ENCODE measurements around the gene SERPINA4. TPM values are rescaled to one million over a fixed set of nuclear protein-coding genes. Genes with fewer than 3 reads are reported as not detected.

Gene SERPINA4
- total and polyA plus RNA-seq, 2 donors (not counting 3 experiments of a cell fraction or from before 2014, with no cell fraction given) = not detected

DNA sequence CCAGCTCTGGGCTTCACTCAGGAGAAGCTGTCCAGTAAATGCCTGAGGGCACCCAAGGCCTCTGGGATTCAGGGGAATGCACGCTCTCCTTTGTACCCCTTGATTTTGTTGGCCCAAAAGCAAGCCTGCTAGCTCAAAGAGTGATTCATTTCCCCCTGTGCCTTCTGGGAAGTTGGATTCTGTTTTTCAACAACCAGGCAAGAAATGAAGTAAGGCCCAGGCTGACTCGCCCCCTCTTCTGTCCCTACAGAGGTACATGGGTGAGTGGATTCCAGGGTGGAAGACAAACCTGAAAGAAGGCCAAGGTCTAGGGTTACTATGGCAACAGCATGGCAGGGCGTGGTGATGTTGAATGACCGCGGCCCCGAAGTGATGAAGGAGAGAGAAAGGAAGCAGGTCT is 10.7 kb downstream of the SERPINA4 start:
- H3K9ac ChIP-seq (replicated peaks; ENCODE audit: extremely low read depth, insufficient read depth, low read length) = no peak overlapping the region
- H3K9me3 ChIP-seq (replicated peaks; ENCODE audit: control insufficient read depth, insufficient read depth, low read length) = no peaks in the 10 kb centered on the region
- H3K4me1 ChIP-seq (ENCODE audit: control insufficient read depth, extremely low read depth, insufficient read depth, low read length) = no peaks in the 10 kb centered on the region
- H3K27me3 ChIP-seq (ENCODE audit: control insufficient read depth in 2 of 2, insufficient read depth in 2 of 2, low read length in 2 of 2) = no peaks in the 10 kb centered on the region
- H3K4me3 ChIP-seq (replicated peaks in 1 of 3; ENCODE audit: insufficient read depth in 1 of 3, low read depth in 1 of 3, low read length in 3 of 3) = no peak overlapping the region
- DNase-seq (ENCODE audit: low read depth, low spot score) (peak; percentile 11), FAIRE-seq (no peak)
- TF ChIP-seq FOS (IDR thresholded peaks at IDR 0.05; ENCODE audit: borderline replicate concordance, insufficient read depth, low read length) = peak; percentile 36
- TF ChIP-seq, protein P1, sequence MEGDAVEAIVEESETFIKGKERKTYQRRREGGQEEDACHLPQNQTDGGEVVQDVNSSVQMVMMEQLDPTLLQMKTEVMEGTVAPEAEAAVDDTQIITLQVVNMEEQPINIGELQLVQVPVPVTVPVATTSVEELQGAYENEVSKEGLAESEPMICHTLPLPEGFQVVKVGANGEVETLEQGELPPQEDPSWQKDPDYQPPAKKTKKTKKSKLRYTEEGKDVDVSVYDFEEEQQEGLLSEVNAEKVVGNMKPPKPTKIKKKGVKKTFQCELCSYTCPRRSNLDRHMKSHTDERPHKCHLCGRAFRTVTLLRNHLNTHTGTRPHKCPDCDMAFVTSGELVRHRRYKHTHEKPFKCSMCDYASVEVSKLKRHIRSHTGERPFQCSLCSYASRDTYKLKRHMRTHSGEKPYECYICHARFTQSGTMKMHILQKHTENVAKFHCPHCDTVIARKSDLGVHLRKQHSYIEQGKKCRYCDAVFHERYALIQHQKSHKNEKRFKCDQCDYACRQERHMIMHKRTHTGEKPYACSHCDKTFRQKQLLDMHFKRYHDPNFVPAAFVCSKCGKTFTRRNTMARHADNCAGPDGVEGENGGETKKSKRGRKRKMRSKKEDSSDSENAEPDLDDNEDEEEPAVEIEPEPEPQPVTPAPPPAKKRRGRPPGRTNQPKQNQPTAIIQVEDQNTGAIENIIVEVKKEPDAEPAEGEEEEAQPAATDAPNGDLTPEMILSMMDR (IDR thresholded peaks at IDR 0.05; ENCODE audit: extremely low read depth in 1 of 2, insufficient read depth in 1 of 2, low read depth in 1 of 2, low read length in 2 of 2) = no peak
- no peak for TF ChIP-seq POLR2AphosphoS5 (IDR thresholded peaks at IDR 0.05; ENCODE audit: insufficient read depth, low read depth, low read length)
- TF ChIP-seq POLR2A (IDR thresholded peaks at IDR 0.05; ENCODE audit: low read depth, low read length) = no peak
- no peak for TF ChIP-seq JUN (IDR thresholded peaks at IDR 0.05; ENCODE audit: borderline replicate concordance, insufficient read depth, insufficient read length, low read depth)
- no peak for TF ChIP-seq MYC (IDR thresholded peaks at IDR 0.05; ENCODE audit: low read depth, low read length)
- no TSS peak for BruUV-seq (replicated peaks)
- H3K4me2 ChIP-seq (ENCODE audit: insufficient read depth, low read length) = no peak overlapping the region
- no peaks in the 10 kb centered on the region for H3K36me3 ChIP-seq (ENCODE audit: control insufficient read depth in 2 of 2, extremely low read depth in 1 of 2, insufficient read depth in 2 of 2, low read length in 2 of 2)
- no peak overlapping the region for H3K27ac ChIP-seq (ENCODE audit: insufficient read depth, low read depth, low read length)
- intact Hi-C loops (cut with micrococcal nuclease) = no loop called here
- ChIA-PET POLR2A (no interaction called here), CTCF (no interaction called here)
- H4K20me1 ChIP-seq (replicated peaks; ENCODE audit: control insufficient read depth, extremely low read depth, insufficient read depth, low read length) = no peaks in the 10 kb centered on the region
- dilution Hi-C loops (cut with MboI; ENCODE audit: extremely low pct_ligation_motif_present, low sequenced_read_pairs) = no loop called here
- no peaks in the 10 kb centered on the region for H3K9me1 ChIP-seq (replicated peaks; ENCODE audit: control insufficient read depth, extremely low read depth, insufficient read depth, low read length)
- H2AFZ ChIP-seq (ENCODE audit: low read depth, low read length) = no peak overlapping the region
- no peaks in the 10 kb centered on the region for H3K79me2 ChIP-seq (ENCODE audit: control insufficient read depth, insufficient read depth, low read length)

DNA sequence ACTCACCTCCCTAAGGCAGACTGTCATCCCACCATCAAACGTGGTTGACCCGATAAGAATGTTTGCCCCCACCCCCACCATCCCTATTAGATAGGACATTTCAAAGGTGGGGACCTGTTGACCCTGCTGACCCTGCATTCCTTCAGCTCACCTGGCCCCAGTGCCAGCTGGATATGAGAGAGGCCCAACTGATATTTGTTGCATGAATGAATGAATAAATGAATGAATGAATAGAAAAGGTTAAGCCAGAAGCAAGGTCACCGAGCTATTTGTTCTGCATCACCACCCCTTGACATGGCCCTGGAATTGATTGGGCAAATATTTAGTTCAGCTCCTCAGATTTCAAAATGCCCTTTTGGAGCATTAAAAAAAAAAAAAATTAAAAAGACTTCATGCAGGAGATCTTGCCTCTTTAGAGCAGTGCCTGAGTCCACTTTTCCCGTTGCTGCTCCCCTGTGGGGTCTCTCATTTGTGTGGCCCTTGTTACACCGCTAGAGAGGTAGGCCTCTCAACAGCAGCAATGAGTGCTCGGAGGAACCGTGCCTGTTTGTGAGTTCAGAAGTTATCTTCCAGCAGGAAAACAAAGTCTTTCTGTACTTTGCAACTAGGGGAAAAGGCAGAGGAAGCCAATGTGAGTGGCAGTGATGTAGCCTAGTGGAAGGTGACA is 11.5 kb downstream of the SERPINA4 start:
- ChIA-PET CTCF (no interaction called here), POLR2A (no interaction called here)
- H3K9me3 ChIP-seq (replicated peaks; ENCODE audit: control insufficient read depth, insufficient read depth, low read length) = no peaks in the 10 kb centered on the region
- no peaks in the 10 kb centered on the region for H3K9me1 ChIP-seq (replicated peaks; ENCODE audit: control insufficient read depth, extremely low read depth, insufficient read depth, low read length)
- intact Hi-C loops (cut with micrococcal nuclease) = no loop called here
- H4K20me1 ChIP-seq (replicated peaks; ENCODE audit: control insufficient read depth, extremely low read depth, insufficient read depth, low read length) = no peaks in the 10 kb centered on the region
- no peak for FAIRE-seq
- no peak overlapping the region for H3K4me2 ChIP-seq (ENCODE audit: insufficient read depth, low read length)
- no peaks in the 10 kb centered on the region for H3K27me3 ChIP-seq (ENCODE audit: control insufficient read depth in 2 of 2, insufficient read depth in 2 of 2, low read length in 2 of 2)
- dilution Hi-C loops (cut with MboI; ENCODE audit: extremely low pct_ligation_motif_present, low sequenced_read_pairs) = no loop called here
- no peak overlapping the region for H3K27ac ChIP-seq (ENCODE audit: insufficient read depth, low read depth, low read length)
- no peak for DNase-seq (ENCODE audit: low read depth, low spot score)
- H3K9ac ChIP-seq (replicated peaks; ENCODE audit: extremely low read depth, insufficient read depth, low read length) = no peak overlapping the region
- BruUV-seq (replicated peaks) = no TSS peak
- no peak for TF ChIP-seq GATA2 (IDR thresholded peaks at IDR 0.05; ENCODE audit: insufficient read depth, insufficient read length, low read depth, low read length)
- TF ChIP-seq JUN (IDR thresholded peaks at IDR 0.05; ENCODE audit: borderline replicate concordance, insufficient read depth, insufficient read length, low read depth) = no peak
- no peak for TF ChIP-seq FOS (IDR thresholded peaks at IDR 0.05; ENCODE audit: borderline replicate concordance, insufficient read depth, low read length)
- no peak for TF ChIP-seq POLR2A (IDR thresholded peaks at IDR 0.05; ENCODE audit: low read depth, low read length)
- no peak for TF ChIP-seq EZH2 (IDR thresholded peaks at IDR 0.05; ENCODE audit: borderline replicate concordance, low read depth, low read length, severe bottlenecking)
- TF ChIP-seq, protein P1 (IDR thresholded peaks at IDR 0.05; ENCODE audit: extremely low read depth in 1 of 2, insufficient read depth in 1 of 2, low read depth in 1 of 2, low read length in 2 of 2) = no peak
- TF ChIP-seq POLR2AphosphoS5 (IDR thresholded peaks at IDR 0.05; ENCODE audit: insufficient read depth, low read depth, low read length) = no peak
- TF ChIP-seq, protein P2, sequence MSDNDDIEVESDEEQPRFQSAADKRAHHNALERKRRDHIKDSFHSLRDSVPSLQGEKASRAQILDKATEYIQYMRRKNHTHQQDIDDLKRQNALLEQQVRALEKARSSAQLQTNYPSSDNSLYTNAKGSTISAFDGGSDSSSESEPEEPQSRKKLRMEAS (IDR thresholded peaks at IDR 0.05; ENCODE audit: insufficient read depth, insufficient read length) = no peak
- no peak for TF ChIP-seq MYC (IDR thresholded peaks at IDR 0.05; ENCODE audit: low read depth, low read length)
- H3K36me3 ChIP-seq (ENCODE audit: control insufficient read depth in 2 of 2, extremely low read depth in 1 of 2, insufficient read depth in 2 of 2, low read length in 2 of 2) = no peaks in the 10 kb centered on the region
- no peak overlapping the region for H2AFZ ChIP-seq (ENCODE audit: low read depth, low read length)
- H3K79me2 ChIP-seq (ENCODE audit: control insufficient read depth, insufficient read depth, low read length) = no peaks in the 10 kb centered on the region
- H3K4me3 ChIP-seq (replicated peaks in 1 of 3; ENCODE audit: insufficient read depth in 1 of 3, low read depth in 1 of 3, low read length in 3 of 3) = no peak overlapping the region
- H3K4me1 ChIP-seq (ENCODE audit: control insufficient read depth, extremely low read depth, insufficient read depth, low read length) = no peaks in the 10 kb centered on the region

All from endothelial cell of umbilical vein (primary cell).